HL-60/S4 (cell line): Measurements from ENCODE around the gene SETMAR.

Source experiments
- in situ Hi-C: fragments of 300-500 bp; cut with MboI; formaldehyde crosslinking; loops from 2 replicates; pipeline ENCODE4 v1.14.3; 2022; ENCODE audit warnings: low sequenced_read_pairs

Gene SETMAR

DNA sequence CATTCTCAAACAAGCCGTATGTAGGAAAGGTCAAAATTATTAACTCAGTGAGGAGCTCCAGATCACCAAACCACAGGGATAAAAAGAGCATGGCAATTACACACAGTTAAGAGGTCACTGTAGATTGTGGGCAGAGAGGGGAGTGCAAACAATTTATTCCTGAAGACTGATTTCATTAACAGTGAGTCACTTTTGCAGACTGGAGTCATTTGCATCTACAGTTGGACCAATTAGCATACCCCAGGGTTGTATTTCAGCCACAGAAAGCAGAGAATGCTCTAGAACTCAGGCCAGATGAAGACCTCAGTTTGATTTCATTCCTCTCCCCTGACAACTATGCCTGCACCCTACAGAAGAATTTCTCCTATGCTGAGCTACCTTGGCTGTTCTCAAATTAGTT, 40.1 kb downstream of the SETMAR start:
- in situ Hi-C loops = loop anchor here (10.0 kb wide), 1 partner anchor 292 kb away; no protein-coding TSS in a partner anchor

DNA sequence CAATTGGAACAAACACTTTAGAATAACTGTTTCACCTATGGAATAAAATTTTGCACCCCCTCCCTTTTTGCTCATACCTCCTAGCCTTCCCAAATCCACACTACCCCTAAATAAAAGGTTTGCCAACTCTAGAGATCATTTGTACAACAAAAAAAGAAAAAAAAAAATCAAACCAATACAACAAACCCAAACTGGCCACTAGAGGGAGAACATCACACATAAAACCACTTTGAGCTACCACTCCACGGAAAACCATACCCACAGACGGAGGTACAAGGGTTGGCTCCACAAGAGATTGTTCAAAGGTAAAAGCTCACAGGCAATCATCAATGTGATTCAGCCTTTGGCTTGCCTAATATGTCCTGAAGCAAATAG, 47.6 kb downstream of the SETMAR start:
- in situ Hi-C loops = no loop called here

DNA sequence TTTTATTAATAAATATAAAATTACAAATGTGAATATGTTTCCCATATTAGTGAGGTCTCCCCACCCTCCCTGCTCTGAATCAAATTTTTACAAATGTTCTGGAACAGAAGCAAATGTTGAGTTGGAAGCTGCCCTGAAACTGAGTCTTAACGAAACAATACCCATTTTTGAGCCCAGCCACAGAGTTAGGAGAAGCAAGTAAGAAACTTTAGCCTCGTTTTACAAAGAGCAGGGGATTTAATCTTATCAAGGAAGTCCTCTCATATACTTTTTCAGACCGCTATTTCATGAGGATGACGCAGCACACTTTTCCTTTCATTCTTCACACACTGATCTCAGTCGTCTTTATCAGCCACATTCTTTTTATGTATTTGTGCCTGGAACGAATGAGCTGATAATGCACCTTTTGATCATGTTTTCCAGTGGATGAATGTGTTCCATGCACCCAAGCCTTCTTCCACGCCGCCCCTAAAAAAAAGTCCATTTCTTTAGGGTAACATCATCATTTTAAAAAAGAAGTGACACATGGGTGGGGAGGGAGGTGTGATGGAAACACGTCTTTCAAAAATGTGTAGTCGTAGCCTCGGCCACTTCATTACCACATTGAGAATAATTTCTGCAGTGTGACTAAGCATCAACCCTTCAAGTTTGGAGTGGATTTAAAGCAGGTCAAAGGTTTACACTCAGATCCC, 48.1 kb downstream of the SETMAR start:
- in situ Hi-C loops = no loop called here

DNA sequence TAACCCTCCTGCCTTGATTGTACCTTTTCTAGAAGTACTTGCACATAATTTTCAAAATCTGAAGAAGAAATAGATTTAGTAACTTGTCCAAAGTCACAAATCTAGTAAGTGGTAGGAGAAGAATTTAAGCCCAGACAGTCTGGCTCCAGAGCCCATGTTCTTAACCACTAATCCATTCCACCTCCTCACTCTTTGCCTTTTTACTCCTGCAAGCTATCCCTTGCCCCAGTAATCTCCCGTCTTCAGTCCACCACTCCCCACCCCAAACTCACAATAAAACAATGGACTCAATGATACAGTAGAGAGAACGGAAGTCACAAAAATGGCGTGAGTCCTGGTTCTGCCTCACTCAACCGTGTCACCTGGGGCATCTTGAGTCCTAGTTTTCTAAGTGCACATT, 48.7 kb downstream of the SETMAR start:
- in situ Hi-C loops = no loop called here

DNA sequence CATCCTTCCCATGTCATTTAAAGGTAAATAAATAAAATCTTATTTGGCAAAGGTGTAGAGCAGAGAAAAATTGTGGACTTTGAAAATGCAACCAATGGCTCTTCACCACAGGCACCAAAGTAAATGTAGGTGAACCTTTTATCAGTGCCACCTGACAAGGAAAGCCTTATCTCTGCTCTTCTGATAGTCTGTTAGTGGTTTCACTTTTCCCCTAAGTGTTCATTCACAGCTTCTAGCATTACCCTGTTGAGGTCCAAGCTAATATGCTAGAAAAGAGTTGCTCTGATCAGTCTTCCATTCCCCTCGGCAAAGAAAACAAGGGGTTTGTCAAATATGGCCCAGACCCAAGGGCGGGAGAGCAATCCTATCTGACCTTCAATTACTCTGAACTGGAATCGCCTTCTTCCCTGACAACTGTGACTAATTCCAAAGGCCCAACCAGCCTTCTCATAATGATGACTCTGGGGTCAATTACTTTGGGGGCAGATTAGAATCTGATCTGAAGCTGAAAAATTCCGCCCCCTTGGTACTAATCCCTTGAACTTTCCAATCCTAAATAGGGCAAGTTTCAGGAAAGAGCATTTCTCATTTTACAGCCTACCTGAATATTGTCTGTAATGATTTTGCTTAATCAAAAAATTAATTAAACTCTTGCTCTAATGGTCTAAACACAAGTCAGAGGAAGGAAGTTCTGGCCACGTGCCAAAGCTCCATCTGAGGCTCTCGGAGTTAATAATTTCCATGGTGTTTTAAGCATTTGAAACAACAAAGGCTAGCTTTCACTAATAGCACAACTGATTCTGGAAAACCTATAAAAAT, 52.4 kb downstream of the SETMAR start:
- in situ Hi-C loops = no loop called here

DNA sequence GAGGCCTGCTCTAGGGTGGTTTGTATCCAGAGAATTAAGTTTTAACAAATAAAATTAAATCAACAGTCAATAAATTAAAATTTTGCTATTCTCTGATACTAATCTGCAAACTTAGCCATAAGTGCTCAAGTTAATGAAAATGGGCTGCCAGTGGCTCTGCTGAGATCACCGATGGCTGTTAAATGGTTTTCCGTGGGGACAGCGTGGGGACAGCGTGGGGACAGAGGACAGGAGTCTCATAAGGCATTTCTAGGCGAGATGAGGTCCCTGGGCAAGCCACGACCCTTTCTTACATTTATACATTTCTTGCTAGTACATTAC, 53.0 kb downstream of the SETMAR start:
- in situ Hi-C loops = no loop called here

DNA sequence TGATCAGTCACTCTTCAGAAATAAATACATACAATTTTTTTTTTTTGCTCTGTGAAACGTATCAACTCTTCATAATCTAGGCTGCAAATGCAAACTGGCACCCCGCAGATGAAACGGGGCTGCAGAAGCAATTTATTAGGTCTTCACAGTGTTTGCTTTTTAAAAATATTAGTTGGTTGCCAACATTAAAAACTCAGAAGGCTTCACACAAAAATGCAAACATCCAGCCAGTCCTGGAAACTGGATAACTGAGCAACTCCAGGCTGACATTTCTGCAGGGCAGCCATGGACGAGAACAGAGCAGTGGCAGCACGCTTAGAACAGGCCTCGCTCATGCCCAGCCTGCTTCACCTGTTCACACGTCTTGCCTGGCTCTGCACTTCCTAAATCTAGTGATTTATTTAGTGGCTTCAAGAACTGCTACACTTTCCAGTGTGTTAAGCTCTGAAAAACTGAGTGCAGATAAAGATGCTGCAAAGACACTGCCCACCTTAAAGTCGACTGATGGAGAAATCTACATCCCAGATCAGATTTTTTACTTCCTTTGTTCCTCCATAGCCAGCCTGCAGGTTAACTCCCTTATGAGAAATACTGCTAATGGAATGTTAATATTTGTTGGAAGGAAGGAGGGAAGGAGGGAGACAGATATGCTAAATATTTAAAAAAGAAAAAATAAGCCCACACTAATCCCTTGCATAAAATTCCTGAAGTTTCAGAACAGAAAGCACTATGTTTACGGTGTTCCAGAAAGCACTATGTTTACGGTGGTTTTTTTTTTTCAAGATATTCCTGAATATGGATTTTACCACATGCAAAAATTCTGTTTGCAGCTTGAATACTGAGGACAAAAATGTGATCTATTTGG, 53.6 kb downstream of the SETMAR start:
- in situ Hi-C loops = no loop called here

DNA sequence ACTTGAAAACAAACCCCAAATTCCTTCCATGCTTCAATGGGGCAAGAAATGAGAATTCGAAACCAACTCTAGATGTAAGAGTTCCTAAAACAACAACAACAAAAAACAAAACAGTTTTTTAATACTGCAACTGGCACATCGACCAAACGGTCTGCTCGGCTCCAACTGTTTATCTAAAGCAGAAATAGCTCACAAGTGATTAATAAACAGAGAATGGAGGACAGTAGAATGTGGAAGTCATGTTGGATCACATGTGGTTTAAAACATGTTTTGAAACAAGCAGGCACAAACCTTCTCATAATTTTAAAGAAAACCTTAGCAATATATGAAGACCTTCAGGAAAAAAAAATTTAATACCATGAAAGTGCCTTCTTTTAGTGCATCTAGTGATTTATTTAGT, 55.1 kb downstream of the SETMAR start:
- in situ Hi-C loops = no loop called here

DNA sequence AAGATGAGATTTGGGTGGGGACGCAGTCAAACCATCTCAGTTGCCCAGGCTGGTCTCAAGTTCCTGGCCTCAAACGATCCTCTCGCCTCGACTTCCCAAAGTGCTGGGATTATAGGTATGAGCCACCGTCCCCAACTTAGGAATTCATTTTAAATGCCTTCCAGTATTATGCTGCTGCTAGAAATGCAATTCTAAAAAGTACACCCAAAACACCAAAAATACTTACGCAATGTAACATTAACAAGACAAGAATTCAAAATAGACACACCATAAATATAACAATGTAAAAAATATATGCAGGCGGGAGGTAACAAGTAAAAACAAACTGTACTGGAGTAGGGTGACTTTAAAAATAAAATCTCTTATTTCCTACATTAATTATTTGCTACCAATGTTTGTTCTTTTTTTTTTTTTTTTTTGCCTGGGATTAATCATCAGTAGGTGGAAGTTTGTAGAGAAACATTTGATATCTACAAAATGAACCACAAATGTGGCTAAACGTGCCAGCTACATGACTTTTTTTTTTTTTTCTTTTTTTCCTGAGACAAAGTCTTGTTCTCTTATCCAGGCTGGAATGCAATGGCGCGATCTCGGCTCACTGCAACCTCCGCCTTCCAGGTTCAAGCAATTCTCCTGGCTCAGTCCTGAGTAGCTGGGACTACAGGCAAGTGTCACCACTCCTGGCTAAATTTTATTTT, 56.8 kb downstream of the SETMAR start:
- in situ Hi-C loops = no loop called here

DNA sequence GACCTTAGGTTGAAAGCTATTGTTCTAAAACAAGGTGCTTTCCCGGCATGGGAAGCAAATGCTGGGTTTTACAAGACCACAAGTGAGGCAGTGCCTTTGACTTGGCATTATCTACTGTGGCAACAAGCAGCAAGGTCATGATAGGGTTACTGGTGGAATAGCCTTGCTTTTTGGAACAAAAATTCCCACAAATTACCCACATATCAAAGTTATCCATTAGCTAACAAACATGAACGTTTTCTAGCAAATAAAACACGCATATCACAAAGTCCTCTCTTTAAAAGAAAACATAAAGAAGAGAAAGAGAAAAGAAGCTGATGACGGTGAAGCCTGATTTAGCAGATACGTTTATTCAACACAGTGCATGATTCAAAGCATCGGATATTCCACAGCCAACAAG, 57.6 kb downstream of the SETMAR start:
- in situ Hi-C loops = no loop called here

DNA sequence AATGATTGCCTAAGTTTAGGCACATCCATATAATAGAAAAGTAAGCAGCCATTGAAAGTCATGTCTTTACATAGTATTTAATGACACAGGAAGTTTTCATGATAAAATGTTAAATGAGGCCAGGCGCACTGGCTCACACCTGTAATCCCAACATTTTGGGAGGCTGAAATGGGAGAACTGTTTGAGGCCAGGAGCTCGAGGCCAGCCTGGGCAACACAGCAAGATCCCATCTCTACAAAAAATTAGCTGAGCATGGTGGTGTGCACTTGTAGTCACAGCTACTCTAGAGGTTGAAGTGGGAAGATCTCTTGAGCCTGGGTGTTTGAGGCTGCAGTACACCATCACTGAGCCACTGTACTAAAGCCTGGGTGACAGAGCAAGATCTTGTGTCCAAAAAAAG, 59.4 kb downstream of the SETMAR start:
- in situ Hi-C loops = no loop called here
